ENCODE results near the gene VAX1. TPM values are rescaled to one million over a fixed set of nuclear protein-coding genes. Genes with fewer than 3 reads are reported as not detected.

VAX1 gene
- polyA plus RNA-seq, 2 of the 4 experiments (the other 2 are of a cell fraction), result 0.68 to 0.70 TPM

- CTCF ChIA-PET, result interaction anchor here (0.7 to 3.7 kb wide), 4 partner anchors 10 to 339 kb away, joined by 4 to 25 read pairs (median 5); no protein-coding TSS in a partner anchor
- TF ChIP-seq ZFP36 (IDR thresholded peaks at IDR 0.05; ENCODE audit: borderline replicate concordance, partially characterized antibody) (no peak), EHF (CRISPR knock-in tag; IDR thresholded peaks at IDR 0.05) (no peak), NFE2L2 (conservative IDR thresholded peaks at IDR 0.05; ENCODE audit: low read length) (no peak), ZNF302 (CRISPR knock-in tag; IDR thresholded peaks at IDR 0.05) (no peak), HOXB13 (CRISPR knock-in tag; IDR thresholded peaks at IDR 0.05; ENCODE audit: low read depth) (no peak), FOXS1 (CRISPR knock-in tag; IDR thresholded peaks at IDR 0.05) (no peak), USF2 (IDR thresholded peaks at IDR 0.05) (no peak), KDM1A (IDR thresholded peaks at IDR 0.05; ENCODE audit: low read depth) (no peak), ATOH8 (CRISPR knock-in tag; IDR thresholded peaks at IDR 0.05; ENCODE audit: low read depth) (no peak), HOXB5 (CRISPR knock-in tag; IDR thresholded peaks at IDR 0.05) (no peak), HMGXB4 (CRISPR knock-in tag; IDR thresholded peaks at IDR 0.05; ENCODE audit: borderline replicate concordance) (no peak), CBX8 (IDR thresholded peaks at IDR 0.05) (no peak), GATA3 (IDR thresholded peaks at IDR 0.05; ENCODE audit: borderline replicate concordance) (no peak)
- TF ChIP-seq, protein P1, sequence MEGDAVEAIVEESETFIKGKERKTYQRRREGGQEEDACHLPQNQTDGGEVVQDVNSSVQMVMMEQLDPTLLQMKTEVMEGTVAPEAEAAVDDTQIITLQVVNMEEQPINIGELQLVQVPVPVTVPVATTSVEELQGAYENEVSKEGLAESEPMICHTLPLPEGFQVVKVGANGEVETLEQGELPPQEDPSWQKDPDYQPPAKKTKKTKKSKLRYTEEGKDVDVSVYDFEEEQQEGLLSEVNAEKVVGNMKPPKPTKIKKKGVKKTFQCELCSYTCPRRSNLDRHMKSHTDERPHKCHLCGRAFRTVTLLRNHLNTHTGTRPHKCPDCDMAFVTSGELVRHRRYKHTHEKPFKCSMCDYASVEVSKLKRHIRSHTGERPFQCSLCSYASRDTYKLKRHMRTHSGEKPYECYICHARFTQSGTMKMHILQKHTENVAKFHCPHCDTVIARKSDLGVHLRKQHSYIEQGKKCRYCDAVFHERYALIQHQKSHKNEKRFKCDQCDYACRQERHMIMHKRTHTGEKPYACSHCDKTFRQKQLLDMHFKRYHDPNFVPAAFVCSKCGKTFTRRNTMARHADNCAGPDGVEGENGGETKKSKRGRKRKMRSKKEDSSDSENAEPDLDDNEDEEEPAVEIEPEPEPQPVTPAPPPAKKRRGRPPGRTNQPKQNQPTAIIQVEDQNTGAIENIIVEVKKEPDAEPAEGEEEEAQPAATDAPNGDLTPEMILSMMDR (IDR thresholded peaks at IDR 0.05), result no peak
- WGBS (ENCODE audit: missing lambda C conversion rate), result 78% methylated on average over 31 of the region's 34 CpGs
Observed at GRCh38 chr10:117136391-117136975, 1.6 kb downstream of the VAX1 start.

GRCh38 chr10:117135480-117136140 lies 2.5 kb downstream of the VAX1 start:
- H3K4me3 ChIP-seq, result no peak overlapping the region
- no peak overlapping the region for H3K27ac ChIP-seq
- CTCF ChIA-PET, result interaction anchor here (0.6 to 3.7 kb wide), 5 partner anchors 10 to 338 kb away, joined by 4 to 25 read pairs (median 5); no protein-coding TSS in a partner anchor
- FAIRE-seq (no peak), DNase-seq (ENCODE audit: low read depth in 1 of 2, low spot score in 1 of 2) (no peak), ATAC-seq (no peak)
- H3K4me2 ChIP-seq, result no peak overlapping the region
- 86% methylated on average over 3 of the region's 4 CpGs for WGBS (ENCODE audit: missing lambda C conversion rate)
- H3K4me1 ChIP-seq, result 0 out of 3 replicates have a peak, but pooled peaks cover 4% of the 10 kb centered on the region
- POLR2A ChIA-PET, result no interaction called here
- no peak for TF ChIP-seq CEBPB (IDR thresholded peaks at IDR 0.05)
- TF ChIP-seq CHD4 (IDR thresholded peaks at IDR 0.05; ENCODE audit: borderline replicate concordance), result no peak
- no peak for TF ChIP-seq HES2 (IDR thresholded peaks at IDR 0.05)
- TF ChIP-seq RAD21 (conservative IDR thresholded peaks at IDR 0.05 in 1 of 2, IDR thresholded peaks at IDR 0.05 in 1 of 2), result no peak
- TF ChIP-seq ZC3H11A (IDR thresholded peaks at IDR 0.05), result no peak
- TF ChIP-seq CHD2 (IDR thresholded peaks at IDR 0.05; ENCODE audit: low read length, partially characterized antibody), result no peak
- no peak for TF ChIP-seq ZNF302 (CRISPR knock-in tag; IDR thresholded peaks at IDR 0.05)
- no peak for TF ChIP-seq HOXB5 (CRISPR knock-in tag; IDR thresholded peaks at IDR 0.05)
- H3K9me3 ChIP-seq, result no peaks in the 10 kb centered on the region

More at GRCh38 chr10:117136391-117136975, 1.6 kb downstream of the VAX1 start:
- peak overlapping the region; percentile 80 for H3K4me2 ChIP-seq
- DNase-seq (ENCODE audit: low read depth in 1 of 2, low spot score in 1 of 2), result no peak
- H3K4me3 ChIP-seq, result peak overlapping the region; percentile 55
- FAIRE-seq, result no peak
- H3K4me1 ChIP-seq, result 0 out of 3 replicates have a peak, but pooled peaks cover 4% of the 10 kb centered on the region
- no peaks in the 10 kb centered on the region for H3K9me3 ChIP-seq
- no peak; a peak in 2 of 6 replicates for ATAC-seq
- POLR2A ChIA-PET, result interaction anchor here (0.6 kb wide), 2 partner anchors 134 to 281 kb away, joined by 3 read pairs; no protein-coding TSS in a partner anchor
- peak overlapping the region; percentile 79 to 91 for H3K27ac ChIP-seq
